ENCODE results near the gene CHD5.

Gene CHD5

GRCh38 chr1:6112690-6113005 is 67.5 kb downstream of the CHD5 start:
- Histone ChIP-seq H3K4me3 (ENCODE audit: low read length) (no peak overlapping the region), H3K36me3 (ENCODE audit: control insufficient read depth, insufficient read depth, low read length) (no peaks in the 10 kb centered on the region)

GRCh38 chr1:6111991-6112689 is 68.0 kb downstream of the CHD5 start:
- no peaks in the 10 kb centered on the region for H3K27me3 ChIP-seq (ENCODE audit: control insufficient read depth, insufficient read depth, low read length)
- H3K27ac ChIP-seq (ENCODE audit: low read length): no peak overlapping the region
- no peak for DNase-seq (ENCODE audit: low read depth, low spot score)

More at GRCh38 chr1:6112690-6113005, 67.5 kb downstream of the CHD5 start:
- Histone ChIP-seq H3K27ac (ENCODE audit: low read length) (no peak overlapping the region), H3K4me1 (ENCODE audit: control insufficient read depth, insufficient read depth, low read length) (0 out of 2 replicates have a peak, but pooled peaks cover 2% of the 10 kb centered on the region), H3K27me3 (ENCODE audit: control insufficient read depth, insufficient read depth, low read length) (no peaks in the 10 kb centered on the region), H3K9me3 (ENCODE audit: control insufficient read depth, insufficient read depth, low read length) (no peaks in the 10 kb centered on the region)
- no peak for DNase-seq (ENCODE audit: low read depth, low spot score)
- no CpG with 5 or more reads among the region's 5 CpGs for WGBS (ENCODE audit: insufficient coverage, insufficient read length)

GRCh38 chr1:6111571-6111970 is 68.5 kb downstream of the CHD5 start:
- WGBS (ENCODE audit: insufficient coverage, insufficient read length): no CpG with 5 or more reads among the region's 24 CpGs
- Histone ChIP-seq H3K4me1 (ENCODE audit: control insufficient read depth, insufficient read depth, low read length) (0 out of 2 replicates have a peak, but pooled peaks cover 2% of the 10 kb centered on the region), H3K4me3 (ENCODE audit: low read length) (no peak overlapping the region), H3K27me3 (ENCODE audit: control insufficient read depth, insufficient read depth, low read length) (no peaks in the 10 kb centered on the region), H3K27ac (ENCODE audit: low read length) (no peak overlapping the region), H3K36me3 (ENCODE audit: control insufficient read depth, insufficient read depth, low read length) (no peaks in the 10 kb centered on the region), H3K9me3 (ENCODE audit: control insufficient read depth, insufficient read depth, low read length) (no peaks in the 10 kb centered on the region)
- DNase-seq (ENCODE audit: low read depth, low spot score): no peak

More at GRCh38 chr1:6111991-6112689, 68.0 kb downstream of the CHD5 start:
- H3K4me3 ChIP-seq (ENCODE audit: low read length): no peak overlapping the region
- WGBS (ENCODE audit: insufficient coverage, insufficient read length): no CpG with 5 or more reads among the region's 13 CpGs
- H3K4me1 ChIP-seq (ENCODE audit: control insufficient read depth, insufficient read depth, low read length): 0 out of 2 replicates have a peak, but pooled peaks cover 2% of the 10 kb centered on the region
- no peaks in the 10 kb centered on the region for H3K36me3 ChIP-seq (ENCODE audit: control insufficient read depth, insufficient read depth, low read length)
- H3K9me3 ChIP-seq (ENCODE audit: control insufficient read depth, insufficient read depth, low read length): no peaks in the 10 kb centered on the region

- H3K4me3 ChIP-seq (ENCODE audit: low read length): no peak overlapping the region
- no peak for DNase-seq (ENCODE audit: low read depth, low spot score)
- 0 out of 2 replicates have a peak, but pooled peaks cover 2% of the 10 kb centered on the region for H3K4me1 ChIP-seq (ENCODE audit: control insufficient read depth, insufficient read depth, low read length)
- WGBS (ENCODE audit: insufficient coverage, insufficient read length): no CpG with 5 or more reads among the region's 15 CpGs
- H3K36me3 ChIP-seq (ENCODE audit: control insufficient read depth, insufficient read depth, low read length): no peaks in the 10 kb centered on the region
- H3K27ac ChIP-seq (ENCODE audit: low read length): no peak overlapping the region
- no peaks in the 10 kb centered on the region for H3K9me3 ChIP-seq (ENCODE audit: control insufficient read depth, insufficient read depth, low read length)
- H3K27me3 ChIP-seq (ENCODE audit: control insufficient read depth, insufficient read depth, low read length): no peaks in the 10 kb centered on the region
These were observed 69.8 kb downstream of the CHD5 start for GRCh38 chr1:6110326-6110725.

GRCh38 chr1:6109688-6110087 is 70.4 kb downstream of the CHD5 start:
- no peak overlapping the region for H3K27ac ChIP-seq (ENCODE audit: low read length)
- no peaks in the 10 kb centered on the region for H3K27me3 ChIP-seq (ENCODE audit: control insufficient read depth, insufficient read depth, low read length)
- H3K4me1 ChIP-seq (ENCODE audit: control insufficient read depth, insufficient read depth, low read length): 0 out of 2 replicates have a peak, but pooled peaks cover 2% of the 10 kb centered on the region
- H3K36me3 ChIP-seq (ENCODE audit: control insufficient read depth, insufficient read depth, low read length): no peaks in the 10 kb centered on the region
- H3K4me3 ChIP-seq (ENCODE audit: low read length): no peak overlapping the region
- DNase-seq (ENCODE audit: low read depth, low spot score): no peak
- WGBS (ENCODE audit: insufficient coverage, insufficient read length): no CpG with 5 or more reads among the region's 24 CpGs
- H3K9me3 ChIP-seq (ENCODE audit: control insufficient read depth, insufficient read depth, low read length): no peaks in the 10 kb centered on the region

- H3K4me3 ChIP-seq (ENCODE audit: low read length): no peak overlapping the region
- no peak for DNase-seq (ENCODE audit: low read depth, low spot score)
- no peak overlapping the region for H3K27ac ChIP-seq (ENCODE audit: low read length)
- no peaks in the 10 kb centered on the region for H3K27me3 ChIP-seq (ENCODE audit: control insufficient read depth, insufficient read depth, low read length)
- no CpG with 5 or more reads among the region's 15 CpGs for WGBS (ENCODE audit: insufficient coverage, insufficient read length)
- no peaks in the 10 kb centered on the region for H3K36me3 ChIP-seq (ENCODE audit: control insufficient read depth, insufficient read depth, low read length)
- no peaks in the 10 kb centered on the region for H3K9me3 ChIP-seq (ENCODE audit: control insufficient read depth, insufficient read depth, low read length)
- 0 out of 2 replicates have a peak, but pooled peaks cover 2% of the 10 kb centered on the region for H3K4me1 ChIP-seq (ENCODE audit: control insufficient read depth, insufficient read depth, low read length)
These were observed 71.0 kb downstream of the CHD5 start for GRCh38 chr1:6108937-6109614.

GRCh38 chr1:6108476-6108875 is 71.6 kb downstream of the CHD5 start:
- H3K4me1 ChIP-seq (ENCODE audit: control insufficient read depth, insufficient read depth, low read length): 0 out of 2 replicates have a peak, but pooled peaks cover 2% of the 10 kb centered on the region
- H3K27ac ChIP-seq (ENCODE audit: low read length): no peak overlapping the region
- 100% methylated on average over 2 of the region's 2 CpGs for WGBS (ENCODE audit: insufficient coverage, insufficient read length)
- H3K36me3 ChIP-seq (ENCODE audit: control insufficient read depth, insufficient read depth, low read length): no peaks in the 10 kb centered on the region
- no peak overlapping the region for H3K4me3 ChIP-seq (ENCODE audit: low read length)
- no peaks in the 10 kb centered on the region for H3K27me3 ChIP-seq (ENCODE audit: control insufficient read depth, insufficient read depth, low read length)
- no peak for DNase-seq (ENCODE audit: low read depth, low spot score)
- H3K9me3 ChIP-seq (ENCODE audit: control insufficient read depth, insufficient read depth, low read length): no peaks in the 10 kb centered on the region

- no peak overlapping the region for H3K4me3 ChIP-seq (ENCODE audit: low read length)
- over 99% methylated on average over 8 of the region's 8 CpGs for WGBS (ENCODE audit: insufficient coverage, insufficient read length)
- H3K36me3 ChIP-seq (ENCODE audit: control insufficient read depth, insufficient read depth, low read length): no peaks in the 10 kb centered on the region
- no peak overlapping the region for H3K27ac ChIP-seq (ENCODE audit: low read length)
- no peaks in the 10 kb centered on the region for H3K9me3 ChIP-seq (ENCODE audit: control insufficient read depth, insufficient read depth, low read length)
- DNase-seq (ENCODE audit: low read depth, low spot score): no peak
- H3K27me3 ChIP-seq (ENCODE audit: control insufficient read depth, insufficient read depth, low read length): no peaks in the 10 kb centered on the region
- H3K4me1 ChIP-seq (ENCODE audit: control insufficient read depth, insufficient read depth, low read length): 0 out of 2 replicates have a peak, but pooled peaks cover 2% of the 10 kb centered on the region
These were observed 72.4 kb downstream of the CHD5 start for GRCh38 chr1:6107409-6108356.

- Histone ChIP-seq H3K36me3 (ENCODE audit: control insufficient read depth, insufficient read depth, low read length) (no peaks in the 10 kb centered on the region), H3K27me3 (ENCODE audit: control insufficient read depth, insufficient read depth, low read length) (no peaks in the 10 kb centered on the region), H3K4me3 (ENCODE audit: low read length) (no peak overlapping the region), H3K27ac (ENCODE audit: low read length) (no peak overlapping the region), H3K9me3 (ENCODE audit: control insufficient read depth, insufficient read depth, low read length) (no peaks in the 10 kb centered on the region), H3K4me1 (ENCODE audit: control insufficient read depth, insufficient read depth, low read length) (peaks cover 3% of the 10 kb centered on the region; the same call in 1 of the 2 replicates)
- no peak for DNase-seq (ENCODE audit: low read depth, low spot score)
- WGBS (ENCODE audit: insufficient coverage, insufficient read length): 100% methylated on average over 6 of the region's 6 CpGs
These were observed 73.1 kb downstream of the CHD5 start for GRCh38 chr1:6106977-6107376.

- WGBS (ENCODE audit: insufficient coverage, insufficient read length): no CpG with 5 or more reads among the region's 28 CpGs
- H3K36me3 ChIP-seq (ENCODE audit: control insufficient read depth, insufficient read depth, low read length): no peaks in the 10 kb centered on the region
- no peak overlapping the region for H3K27ac ChIP-seq (ENCODE audit: low read length)
These were observed 73.8 kb downstream of the CHD5 start for GRCh38 chr1:6106321-6106731.

More at GRCh38 chr1:6106321-6106731, 73.8 kb downstream of the CHD5 start:
- no peaks in the 10 kb centered on the region for H3K27me3 ChIP-seq (ENCODE audit: control insufficient read depth, insufficient read depth, low read length)
- no peaks in the 10 kb centered on the region for H3K9me3 ChIP-seq (ENCODE audit: control insufficient read depth, insufficient read depth, low read length)
- H3K4me1 ChIP-seq (ENCODE audit: control insufficient read depth, insufficient read depth, low read length): peaks cover 3% of the 10 kb centered on the region; the same call in 1 of the 2 replicates
- no peak overlapping the region for H3K4me3 ChIP-seq (ENCODE audit: low read length)
- DNase-seq (ENCODE audit: low read depth, low spot score): no peak

Data from iPS DF 6.9 (cell line).